Epithelial cell of prostate (primary cell): ENCODE data around the gene TSSK6.
"Not testable (repeated sequence)": the region's sequence is repeated elsewhere in the genome, so short reads cannot be mapped to it uniquely, and the experiment has no call there.

Experiments used
- DNase-seq: peaks from one replicate; pipeline ENCODE4 v3.0.0-alpha.2; 2011; ENCODE audit warnings: low read depth, low spot score
- H3K27ac ChIP-seq: fragments of 450-650 bp; 2 replicates; pipeline ENCODE4 v1.5.1; 2017; ENCODE audit warnings: mild to moderate bottlenecking

Gene TSSK6

DNA sequence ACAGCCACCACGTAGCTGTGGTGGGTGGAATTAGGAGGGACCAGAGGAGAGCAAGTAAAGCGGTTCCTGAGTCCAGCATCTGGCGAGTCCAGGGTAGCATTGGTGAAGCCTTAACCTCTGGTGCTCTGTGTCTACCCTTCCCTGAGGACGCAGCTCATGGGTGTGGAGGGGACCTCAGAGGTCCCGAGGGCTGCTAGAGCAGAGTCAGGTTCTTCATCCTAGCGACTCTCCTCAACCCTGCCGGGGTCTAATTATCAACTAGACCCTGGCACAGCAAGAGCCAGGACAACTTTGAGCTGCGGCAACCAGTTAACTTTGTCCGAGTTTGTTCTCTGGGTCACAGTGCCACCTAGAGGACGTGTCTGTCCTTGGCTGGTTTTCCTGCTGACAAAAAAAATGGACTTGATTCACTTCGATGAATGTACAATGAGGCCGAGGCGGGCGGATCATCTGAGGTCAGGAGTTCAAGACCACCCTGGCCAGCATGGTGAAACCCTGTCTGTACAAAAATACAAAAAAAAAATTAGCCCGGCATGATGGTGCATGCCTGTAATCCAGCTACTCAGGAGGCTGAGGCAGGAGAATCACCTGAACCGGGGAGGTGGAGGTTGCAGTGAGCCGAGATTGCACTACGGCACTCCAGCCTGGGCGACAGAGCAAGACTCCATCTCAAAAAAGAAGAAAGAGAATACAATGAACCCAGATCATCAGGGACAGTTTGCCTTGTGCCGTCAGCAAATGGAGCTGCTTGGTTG lies 25.0 kb downstream of the TSSK6 start:
- peak overlapping the region; percentile 92 for H3K27ac ChIP-seq

DNA sequence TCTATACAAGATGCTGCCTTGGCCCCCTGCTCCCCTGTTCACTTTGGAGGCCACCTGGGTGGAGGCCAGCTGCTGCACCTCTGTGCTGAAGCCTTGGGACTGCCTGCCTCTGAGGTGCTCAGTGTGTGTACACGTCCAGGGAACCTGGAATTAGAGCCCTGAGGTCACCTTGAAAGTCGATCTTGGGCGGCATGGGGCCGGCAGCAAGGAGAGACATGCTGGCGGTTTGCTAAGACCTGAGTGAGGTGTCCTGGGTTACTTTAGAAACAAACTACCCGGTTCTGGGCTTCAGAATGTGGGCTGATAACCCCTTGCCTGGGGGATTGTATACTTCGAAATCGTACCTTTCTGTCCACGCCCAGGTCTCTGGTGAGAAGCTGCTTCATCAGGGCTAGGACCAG lies 25.5 kb downstream of the TSSK6 start:
- DNase-seq = no peak
- peak overlapping the region; percentile 92 for H3K27ac ChIP-seq

More for the DNA sequence above, 25.0 kb downstream of the TSSK6 start:
- peak; percentile 24 for DNase-seq

DNA sequence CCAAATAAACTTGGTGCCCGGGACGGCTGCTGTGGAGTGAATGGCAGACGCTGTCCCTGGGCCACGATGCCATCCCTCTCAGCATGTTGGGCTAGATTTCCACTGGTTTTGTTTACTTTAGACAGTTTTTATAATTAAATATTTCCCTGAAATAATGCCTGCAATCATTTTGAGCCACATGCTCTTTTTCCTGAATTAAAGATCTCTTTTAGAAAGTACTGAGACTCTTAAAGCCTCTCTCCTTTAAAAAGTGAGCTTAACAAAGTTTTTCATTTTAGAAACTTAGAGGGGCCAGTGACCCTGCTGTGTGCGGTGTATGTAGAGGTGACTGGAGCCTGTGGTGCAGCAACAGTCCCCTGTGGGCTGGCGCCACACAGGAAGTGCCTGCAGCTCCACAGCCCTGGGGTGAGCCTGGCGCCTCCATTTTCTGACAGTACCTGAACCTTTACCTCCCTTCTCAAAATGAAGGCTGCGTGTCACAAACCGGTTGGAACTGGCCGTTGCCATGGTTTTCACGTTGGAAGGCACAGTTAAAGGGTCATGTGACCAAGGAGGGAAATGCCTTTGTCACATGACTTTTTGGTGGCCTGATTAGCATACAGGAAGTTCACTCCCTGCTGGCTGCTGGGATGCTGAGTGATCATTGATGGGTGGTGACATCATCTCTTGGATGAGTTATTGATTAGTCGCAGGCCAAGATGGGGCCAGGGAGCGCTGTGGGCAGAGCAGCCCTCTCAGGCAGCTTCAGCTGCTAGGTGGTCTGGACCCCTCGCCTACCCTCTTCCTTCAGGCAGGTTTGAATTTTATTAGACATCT lies 26.3 kb downstream of the TSSK6 start:
- peak overlapping the region; percentile 92 for H3K27ac ChIP-seq
- peak; percentile 39 for DNase-seq

DNA sequence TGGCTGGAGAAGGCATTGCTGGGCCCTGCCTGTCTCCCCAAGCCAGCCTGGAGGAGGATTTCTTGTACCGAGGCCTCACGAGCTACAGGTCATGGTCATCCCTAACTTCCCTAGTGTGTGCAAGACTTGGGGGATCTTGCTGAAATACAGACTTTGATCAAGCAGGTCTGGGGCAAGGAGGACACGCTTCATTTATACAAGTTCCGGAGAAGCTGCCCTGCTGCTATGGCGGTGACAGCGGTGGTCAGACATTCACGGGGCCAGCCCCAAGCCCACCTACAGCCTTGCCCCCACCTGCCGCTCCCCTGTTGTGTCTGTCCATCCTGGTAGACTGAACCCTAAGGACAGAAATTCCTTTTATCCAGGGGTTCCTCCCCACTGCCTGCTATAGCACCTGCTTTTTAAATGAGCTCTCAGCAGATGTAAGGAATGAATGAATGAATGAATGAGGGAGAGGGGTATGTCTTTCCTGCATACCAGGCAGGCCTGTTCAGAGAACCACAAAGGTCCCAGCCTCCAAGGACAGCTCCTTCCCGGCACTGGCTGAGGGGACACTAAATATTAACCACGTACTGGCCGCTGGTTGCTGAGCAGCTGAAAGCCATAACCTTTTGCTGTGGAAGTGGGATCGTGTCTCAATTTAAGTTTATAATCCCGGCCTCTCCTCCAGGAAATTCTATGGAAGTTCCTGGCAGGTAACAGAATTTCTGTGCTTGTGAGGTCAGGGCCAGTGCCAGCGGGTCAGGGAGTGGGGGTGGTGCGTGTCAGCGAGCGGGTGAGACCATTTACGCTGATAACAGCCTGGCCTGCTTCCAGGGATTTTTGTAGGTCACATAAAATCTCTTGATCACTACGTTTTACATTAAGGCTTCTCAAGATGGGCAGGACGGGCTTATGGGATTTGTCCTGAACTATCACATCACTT lies 27.1 kb downstream of the TSSK6 start:
- DNase-seq = no peak
- peak overlapping the region; percentile 92 for H3K27ac ChIP-seq

DNA sequence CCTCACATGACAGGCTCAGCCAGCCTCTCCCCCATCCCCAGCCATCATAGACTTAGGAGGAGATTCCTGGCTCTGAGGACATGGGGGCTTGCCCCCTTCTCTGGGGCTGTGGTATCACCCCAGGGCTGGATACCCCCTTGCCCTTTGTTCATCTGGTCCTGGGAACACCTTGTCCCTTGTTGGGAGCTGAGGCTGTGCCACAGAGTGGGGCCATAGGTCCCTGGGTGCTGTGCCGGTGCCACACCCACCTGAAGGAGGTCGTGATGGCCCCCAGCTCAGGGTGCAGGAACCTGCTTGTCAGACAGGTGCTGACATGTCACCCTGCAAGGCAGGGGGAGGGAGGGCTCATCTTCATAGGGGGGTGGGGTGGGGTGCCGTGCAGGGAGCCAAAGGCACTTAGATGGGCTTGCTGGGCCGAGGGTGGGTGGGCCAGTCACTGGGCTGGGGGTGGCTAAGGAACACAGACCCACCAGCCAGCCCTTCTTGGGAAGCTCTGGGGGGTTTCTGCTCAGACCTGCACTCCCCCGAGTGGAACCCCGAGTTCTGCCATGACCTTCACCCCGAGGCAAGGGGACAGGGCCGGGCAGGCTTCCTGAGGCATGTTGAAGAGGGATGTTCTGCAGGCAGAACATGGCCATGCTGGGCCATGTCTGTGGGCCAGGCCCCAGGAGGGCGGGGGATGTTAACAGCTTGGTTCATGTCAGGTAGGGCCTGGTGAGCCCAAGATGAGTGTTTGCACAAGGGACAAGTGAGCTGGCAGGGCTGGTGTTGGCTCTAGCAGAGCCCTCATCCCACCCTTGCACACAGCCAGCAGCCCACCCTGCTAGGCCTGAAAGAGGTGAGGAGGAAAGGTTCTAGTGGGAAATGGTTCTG lies 28.0 kb downstream of the TSSK6 start:
- no peak for DNase-seq
- peak overlapping the region; percentile 92 for H3K27ac ChIP-seq

DNA sequence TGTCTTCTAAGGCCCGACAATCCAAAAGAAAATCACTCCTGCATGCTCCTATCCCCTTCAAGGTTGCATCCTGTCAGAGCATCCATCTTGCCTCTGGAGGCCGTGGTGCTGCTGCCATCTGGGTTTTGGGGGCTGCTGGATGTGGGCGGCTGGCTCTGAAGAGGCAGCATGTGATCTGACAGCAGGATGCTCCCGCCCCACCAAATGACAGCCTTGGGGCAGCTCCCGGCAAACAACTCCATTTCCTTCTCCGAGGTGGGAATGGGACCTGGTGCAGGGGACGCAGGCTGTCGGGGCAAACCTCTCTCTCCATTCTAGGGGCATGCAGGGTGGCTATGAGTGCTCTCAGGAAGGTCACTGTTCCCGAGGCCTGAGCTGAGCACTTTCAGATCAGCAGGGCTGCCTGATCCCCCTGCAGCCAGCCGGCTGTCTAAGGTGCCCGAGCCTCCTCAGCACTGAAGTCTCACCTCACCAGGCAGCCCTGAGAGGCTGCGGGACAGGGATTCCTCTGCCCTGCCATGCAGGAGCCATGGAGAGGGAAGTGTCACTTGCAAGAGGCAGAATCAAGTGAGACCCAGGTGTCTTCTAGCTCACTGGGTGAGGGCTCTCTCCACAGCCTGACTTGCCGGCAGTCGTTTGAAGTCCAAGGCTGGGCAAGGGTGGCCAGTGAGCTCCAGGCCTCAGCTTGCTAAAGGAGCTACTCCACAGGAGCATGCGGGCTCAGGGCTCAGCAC lies 28.8 kb downstream of the TSSK6 start:
- DNase-seq = no peak
- peak overlapping the region; percentile 92 for H3K27ac ChIP-seq

DNA sequence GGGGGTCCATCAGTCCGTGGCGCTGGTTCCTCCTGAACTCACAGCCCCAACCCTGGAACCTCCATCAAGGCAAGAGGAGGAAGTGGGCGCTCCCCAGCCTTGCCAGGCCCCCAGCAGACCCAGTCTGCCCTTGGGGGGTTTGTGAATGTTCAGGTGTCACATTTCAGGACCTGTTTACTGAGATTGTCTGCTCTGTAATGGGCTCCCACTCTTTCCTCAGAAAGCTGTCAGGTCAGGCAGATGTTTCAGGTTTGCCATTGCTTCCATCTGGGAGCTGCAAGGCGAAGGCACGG lies 29.4 kb downstream of the TSSK6 start:
- peak overlapping the region; percentile 44 for H3K27ac ChIP-seq
- no peak for DNase-seq

DNA sequence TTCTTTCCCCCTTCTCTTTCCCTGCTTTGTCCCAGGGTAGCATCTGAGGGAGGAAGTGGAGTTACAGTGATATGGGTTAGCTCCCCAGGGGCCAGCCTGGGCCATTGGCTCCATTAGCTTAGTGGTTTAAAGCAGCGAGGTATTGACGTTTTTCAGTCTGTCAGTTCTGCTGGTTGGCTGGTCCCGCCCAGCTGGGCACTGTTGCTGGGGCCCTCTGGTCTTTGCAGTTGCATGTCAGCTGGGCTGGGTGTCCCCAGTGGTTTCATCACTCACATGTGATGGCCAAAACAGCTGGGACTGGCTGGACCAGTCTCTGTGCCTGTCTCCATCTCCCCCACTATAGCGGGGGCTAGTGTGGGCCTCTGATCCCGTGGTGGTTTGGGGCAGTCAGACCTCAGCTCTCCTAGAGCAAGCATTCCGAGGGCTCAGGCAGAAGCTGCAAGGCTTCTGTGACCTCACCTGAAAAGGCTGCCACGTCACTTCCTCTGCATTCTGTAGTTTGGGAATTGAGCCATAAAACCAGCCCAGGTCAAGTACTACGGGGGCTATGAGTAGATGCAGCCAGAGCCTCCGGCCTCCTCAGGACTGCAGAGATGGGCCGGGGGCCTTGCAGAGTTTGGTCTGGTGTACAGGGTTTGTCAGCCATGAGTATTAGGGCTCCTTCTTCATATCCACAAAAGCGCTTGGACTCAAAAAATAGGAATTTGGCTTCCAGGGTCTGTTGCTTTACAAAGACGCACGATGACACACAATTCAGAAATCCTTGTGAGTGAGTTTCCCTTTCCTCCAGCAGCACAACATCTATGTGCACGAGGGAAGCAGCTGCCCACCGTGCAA lies 30.0 kb downstream of the TSSK6 start:
- no peak for DNase-seq
- peak overlapping the region; percentile 44 for H3K27ac ChIP-seq

DNA sequence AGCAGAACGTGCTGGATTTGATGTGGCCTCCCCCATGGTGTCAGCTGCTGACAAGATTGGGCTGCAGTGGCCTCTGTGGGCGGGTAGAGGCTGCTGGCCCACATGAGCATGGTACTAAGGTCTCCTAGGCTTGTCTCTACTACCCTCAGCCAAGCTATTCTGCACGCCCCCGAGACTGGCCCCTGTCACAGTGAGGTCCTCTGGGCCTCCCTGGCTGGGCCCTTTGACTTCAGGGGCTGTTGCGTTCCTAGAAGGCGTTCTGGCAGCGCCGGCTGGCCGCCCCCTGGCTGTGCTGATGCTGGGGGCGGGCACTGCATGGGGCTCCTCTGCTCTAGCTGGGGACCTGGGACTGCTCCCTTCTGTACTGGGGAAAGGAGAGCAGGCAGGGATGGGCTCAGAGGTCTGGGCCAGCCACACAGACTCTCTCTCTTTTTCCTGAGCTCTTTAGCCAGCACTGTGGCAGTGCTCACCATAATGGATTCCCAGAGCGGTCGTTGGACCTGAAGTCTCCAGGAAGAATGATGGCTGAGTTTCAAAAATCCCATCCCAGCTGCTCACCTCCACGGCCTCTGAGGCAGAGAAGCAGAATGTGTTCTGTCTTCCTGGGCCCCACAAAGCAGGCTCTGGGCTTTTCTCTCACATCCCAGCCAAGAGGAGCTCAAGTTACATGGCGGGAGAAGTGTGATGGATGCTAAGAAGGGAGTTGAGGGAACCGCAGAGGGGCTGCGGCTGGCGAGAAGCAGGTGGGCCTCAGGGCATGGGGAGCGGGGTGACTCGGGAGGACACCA lies 32.3 kb downstream of the TSSK6 start:
- H3K27ac ChIP-seq = no peak overlapping the region
- DNase-seq = no peak

DNA sequence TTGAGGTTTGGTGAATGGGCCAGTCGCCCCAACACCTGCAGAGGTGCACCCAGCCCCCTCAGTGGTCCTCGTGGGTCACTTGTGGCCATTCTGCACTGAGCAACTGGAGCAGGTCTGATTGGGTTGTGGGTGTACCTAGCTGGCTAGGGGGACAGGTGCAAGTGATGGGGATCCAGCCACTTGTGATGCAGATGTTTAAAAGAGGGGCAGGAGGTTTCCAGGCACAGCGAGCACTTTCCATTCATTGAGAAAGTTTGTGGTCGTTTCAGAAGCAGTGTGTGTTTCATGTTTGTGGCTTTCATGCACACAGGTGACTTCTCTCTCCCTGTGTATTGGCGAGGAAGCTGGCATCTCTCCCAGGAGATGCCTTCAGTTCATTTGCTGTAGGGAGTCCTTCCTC lies 34.7 kb downstream of the TSSK6 start:
- no peak overlapping the region for H3K27ac ChIP-seq
- no peak for DNase-seq

DNA sequence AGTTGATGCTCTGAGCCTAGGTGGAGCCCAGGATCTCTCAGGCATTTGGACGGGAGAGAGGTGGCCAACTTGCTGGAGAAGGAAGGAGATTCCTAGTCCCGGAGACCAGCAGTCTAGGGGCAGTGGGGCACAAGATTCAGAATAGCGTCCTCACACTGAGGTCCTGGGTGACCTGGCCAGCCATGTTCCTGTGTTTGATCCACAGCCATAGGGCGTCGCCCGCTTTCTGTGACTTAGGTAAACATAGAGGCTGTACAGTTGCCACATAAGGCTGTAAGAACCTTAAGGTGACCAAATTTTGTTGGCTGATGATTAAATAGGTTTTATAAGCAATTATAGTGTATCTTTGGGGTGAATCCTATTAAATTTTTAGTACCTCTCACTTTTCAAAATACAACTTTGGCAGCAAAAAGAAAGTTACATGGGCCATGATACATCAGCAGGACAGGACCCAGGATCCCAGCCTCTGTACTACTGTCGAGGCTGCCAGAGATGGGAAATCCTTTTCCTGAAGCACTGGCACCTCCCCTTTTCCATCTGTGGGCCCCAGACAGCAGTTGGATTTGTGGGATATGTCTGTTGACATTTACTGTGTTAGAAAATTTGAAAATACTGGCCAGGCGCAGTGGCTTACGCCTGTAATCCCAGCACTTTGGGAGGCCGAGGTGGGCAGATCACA lies 37.5 kb downstream of the TSSK6 start:
- no peak overlapping the region for H3K27ac ChIP-seq
- DNase-seq = no peak

DNA sequence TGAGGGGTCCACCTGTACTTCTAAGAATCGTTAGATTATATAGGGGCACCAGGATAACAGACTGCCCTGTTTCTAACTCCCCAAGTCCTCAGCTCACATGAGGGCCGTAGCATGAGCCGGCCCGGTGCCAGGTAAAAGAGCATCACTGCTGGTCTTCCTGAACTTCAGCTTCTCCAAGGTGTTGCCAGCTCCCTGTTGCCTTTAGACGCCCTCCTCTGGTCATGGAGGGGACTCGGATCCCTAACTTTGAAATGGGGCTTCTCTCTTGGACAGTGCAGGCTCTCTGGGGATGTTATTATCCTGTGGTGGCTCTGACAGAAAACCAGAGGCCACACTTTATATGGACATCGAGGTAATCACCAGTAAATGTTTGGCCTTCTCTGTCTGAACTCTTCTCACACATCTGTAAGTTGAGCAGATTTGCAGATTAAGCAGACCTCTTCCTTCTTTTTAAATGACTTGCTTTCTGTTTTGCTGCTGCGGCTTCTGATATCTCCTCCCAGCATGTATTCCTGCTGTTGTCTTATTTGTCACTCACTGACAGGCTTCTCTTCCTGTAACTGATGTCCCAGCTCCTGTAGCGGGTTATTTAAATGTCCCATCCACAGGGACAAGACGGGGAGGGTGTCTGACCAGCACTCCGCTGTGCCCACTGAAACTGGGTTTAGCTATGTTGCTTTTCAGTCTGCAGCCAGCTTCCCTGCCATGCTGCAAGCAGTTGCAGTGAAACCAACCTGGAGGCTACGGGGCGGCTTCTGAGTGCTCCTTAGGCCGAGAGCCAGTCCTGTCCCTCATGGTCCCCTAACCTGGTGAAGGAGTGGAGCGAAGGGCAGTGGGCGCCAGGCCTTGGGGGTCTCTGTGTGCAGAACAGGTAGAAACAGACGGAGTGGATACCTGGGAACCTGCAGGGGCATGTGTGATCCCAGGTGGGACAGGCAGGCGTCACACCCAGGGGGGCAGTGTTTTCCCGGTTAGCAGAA lies 39.2 kb downstream of the TSSK6 start:
- no peak for DNase-seq

DNA sequence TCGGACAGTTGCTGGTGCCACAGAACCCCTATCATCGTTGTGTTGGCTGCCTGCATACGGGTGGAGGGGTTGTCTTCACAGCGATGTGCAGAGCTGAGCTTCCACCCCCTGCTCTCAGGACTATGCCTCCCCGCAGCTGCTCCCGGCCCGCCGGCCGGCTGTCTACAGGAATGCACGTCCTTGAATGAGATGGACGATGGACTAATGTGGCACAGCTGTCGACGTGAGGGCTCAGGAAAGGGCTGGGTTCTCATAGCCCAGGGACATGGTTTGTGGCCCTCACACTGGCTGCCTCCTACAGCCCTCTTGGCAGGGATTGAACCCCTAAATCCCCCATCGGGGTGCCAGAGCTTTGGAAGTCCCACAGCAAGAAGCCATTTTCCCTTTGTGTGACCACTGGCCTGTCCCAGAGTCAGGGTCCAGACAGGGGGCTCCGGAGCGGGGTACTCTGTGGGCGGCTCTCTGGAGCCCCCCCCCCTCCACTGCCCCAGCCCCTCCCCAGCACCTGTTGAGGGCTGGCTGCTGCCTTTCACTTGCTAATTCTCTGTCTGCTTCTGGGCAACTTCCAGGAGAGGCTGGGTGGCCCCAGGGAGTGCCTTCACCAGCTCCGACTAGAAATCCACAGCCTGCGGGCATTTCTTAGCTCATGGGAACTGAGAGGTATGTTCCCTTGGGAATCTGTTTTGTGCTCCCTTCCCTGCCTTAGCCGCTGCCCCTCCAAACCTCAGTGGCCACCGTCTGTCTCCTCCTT lies 40.2 kb downstream of the TSSK6 start:
- no peak overlapping the region for H3K27ac ChIP-seq
- DNase-seq = no peak

More for the DNA sequence above, 39.2 kb downstream of the TSSK6 start:
- H3K27ac ChIP-seq = no peak overlapping the region

DNA sequence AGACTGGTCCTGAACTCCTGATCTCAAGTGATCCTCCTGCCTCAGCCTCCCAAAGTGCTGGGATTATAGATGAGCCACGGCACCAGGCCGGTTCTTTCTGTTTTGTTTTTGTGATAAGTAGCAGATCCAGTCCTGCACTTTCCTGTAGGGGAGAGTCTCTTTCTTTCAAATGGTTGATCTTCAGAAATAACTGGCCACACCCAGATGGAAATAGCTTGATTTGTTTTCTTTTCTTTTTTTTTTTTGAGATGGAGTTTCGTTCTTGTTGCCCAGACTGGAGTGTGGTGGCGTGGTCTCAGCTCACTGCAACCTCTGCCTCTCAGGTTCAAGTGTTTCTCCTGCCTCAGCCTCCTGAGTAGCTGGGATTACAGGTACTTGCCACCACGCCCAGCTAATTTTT lies 43.2 kb downstream of the TSSK6 start:
- H3K27ac ChIP-seq = not testable (repeated sequence)

DNA sequence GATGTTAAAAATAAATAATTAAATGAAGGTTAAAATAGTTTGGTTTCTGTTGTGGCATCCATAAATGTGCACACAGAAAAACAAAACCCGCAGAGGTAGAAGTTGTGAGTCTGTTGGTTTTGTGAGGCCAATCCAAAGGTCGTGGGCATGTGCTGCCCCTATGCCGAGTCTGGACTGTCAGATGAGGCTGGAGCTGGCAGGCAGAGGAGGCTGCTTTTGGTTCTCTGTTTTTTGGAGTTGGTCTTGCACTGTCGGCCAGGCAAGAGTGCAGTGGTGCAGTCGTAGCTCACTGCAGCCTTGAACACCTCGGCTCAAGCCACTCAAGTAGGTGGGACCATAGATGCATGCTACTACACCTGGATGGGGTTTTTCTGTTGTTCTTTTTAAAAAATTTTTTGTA lies 43.7 kb downstream of the TSSK6 start:
- DNase-seq = no peak
- no peak overlapping the region for H3K27ac ChIP-seq

More for the DNA sequence above, 43.2 kb downstream of the TSSK6 start:
- DNase-seq = not testable (repeated sequence)
